Cerebellar cortex (tissue), 1 donor: Measurements from ENCODE around the gene TGFBR3L.
"Not testable (repeated sequence)": the region's sequence is repeated elsewhere in the genome, so short reads cannot be mapped to it uniquely, and the experiment has no call there.

ENCODE experiments used
- DNase-seq: peaks from one replicate; pipeline ENCODE4 v3.0.0-alpha.2; 2015; ENCODE audit warnings: low spot score

TGFBR3L gene

DNA sequence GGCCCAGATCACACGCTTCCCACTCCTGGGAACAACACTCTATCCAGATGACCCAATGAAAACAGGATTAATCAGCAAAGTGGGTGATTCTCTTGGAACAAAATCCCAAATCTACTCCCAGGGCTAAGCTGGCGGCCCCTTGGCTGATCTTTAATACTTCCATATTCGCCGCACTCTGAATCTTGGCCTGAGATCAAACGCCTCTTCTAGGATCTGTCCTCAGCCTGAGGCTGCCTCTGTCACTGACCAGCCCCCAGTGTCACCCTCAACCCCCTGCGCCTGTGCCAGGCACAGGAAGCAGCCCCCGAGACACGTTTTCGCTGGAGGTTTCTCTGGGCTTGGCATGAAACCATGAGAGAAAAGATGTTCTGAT, 13.7 kb downstream of the TGFBR3L start:
- no peak for DNase-seq

DNA sequence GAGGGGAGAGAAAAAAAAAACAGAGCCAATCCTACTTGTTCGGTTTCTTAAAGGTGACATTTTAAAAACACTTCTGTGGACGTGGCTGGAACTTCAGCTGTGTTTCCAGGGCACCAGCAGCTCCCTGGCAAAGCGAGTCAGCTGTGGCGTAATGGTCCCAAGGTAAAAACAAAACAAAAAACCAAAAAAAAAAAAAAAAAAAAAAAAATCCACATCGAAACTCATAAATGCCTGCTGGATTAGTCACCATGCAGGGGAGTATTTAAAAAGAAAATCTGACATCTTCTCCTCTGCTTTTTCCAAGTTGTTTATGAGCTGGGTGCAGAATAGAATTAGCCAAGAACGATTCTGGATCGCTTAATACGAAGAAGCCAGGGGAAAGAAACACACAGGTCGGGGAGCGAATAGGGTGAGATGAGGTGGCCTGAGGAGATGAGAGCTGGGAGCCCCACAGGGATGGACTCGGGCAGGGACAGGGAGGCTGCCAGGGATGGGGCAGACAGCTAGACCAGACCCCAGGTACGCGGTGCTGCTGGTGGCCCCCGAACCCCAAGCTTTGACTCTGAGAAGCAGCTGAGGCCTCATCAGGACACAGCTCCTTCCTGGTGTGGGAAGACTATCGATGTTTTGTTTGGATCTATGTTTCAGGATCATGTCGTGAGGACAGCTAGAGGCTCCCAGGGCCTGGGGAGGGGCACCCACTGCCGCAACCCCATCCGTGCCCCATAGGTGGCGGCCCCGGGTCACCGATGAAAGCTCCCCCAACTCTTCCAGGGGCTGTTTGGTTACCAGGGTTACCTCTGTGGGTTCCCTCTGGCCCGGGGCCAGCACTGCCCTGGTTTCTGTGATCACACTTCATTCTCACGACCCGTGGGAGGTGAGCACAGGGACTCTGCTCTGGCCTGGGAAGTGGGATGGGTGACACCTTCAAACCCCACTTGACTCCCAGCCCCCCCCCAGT, 14.4 kb downstream of the TGFBR3L start:
- no peak for DNase-seq

DNA sequence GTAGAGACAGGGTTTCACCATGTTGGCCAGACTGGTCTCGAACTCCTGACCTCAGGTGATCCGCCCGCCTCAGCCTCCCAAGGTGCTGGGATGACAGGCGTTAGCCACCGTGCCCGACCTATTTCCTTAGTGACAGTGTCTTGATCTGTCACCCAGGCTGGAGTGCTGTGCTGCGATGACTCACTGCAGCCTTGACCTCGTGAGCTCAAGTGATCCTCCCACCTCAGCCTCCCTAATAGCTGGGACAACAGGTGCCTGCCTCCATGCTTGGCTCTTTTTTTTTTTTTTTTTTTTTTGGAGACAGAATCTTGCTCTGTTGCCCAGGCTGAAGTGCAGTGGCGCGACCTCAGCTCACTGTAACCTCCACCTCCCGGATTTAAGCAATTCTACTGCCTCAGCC, 15.4 kb downstream of the TGFBR3L start:
- DNase-seq: not testable (repeated sequence)

DNA sequence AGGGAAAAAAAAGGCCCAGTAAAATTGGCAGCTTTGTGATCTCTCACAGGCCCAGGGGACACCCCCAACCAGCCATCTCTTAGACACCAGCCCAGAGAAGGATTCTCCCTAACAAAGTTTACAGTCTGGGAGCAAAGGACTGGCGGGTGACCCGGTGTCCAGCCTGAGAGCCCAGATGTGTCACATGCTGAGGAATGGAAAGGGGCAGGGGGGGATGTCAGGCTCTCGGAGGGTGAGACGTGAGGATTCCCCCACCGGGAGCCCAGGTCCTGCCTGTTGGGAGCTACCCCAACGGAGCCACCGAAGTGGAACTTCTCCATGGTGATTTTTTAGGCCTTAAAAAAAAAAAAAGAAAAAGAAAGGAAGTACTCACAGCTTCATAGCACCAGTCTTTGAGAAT, 16.1 kb downstream of the TGFBR3L start:
- no peak for DNase-seq

DNA sequence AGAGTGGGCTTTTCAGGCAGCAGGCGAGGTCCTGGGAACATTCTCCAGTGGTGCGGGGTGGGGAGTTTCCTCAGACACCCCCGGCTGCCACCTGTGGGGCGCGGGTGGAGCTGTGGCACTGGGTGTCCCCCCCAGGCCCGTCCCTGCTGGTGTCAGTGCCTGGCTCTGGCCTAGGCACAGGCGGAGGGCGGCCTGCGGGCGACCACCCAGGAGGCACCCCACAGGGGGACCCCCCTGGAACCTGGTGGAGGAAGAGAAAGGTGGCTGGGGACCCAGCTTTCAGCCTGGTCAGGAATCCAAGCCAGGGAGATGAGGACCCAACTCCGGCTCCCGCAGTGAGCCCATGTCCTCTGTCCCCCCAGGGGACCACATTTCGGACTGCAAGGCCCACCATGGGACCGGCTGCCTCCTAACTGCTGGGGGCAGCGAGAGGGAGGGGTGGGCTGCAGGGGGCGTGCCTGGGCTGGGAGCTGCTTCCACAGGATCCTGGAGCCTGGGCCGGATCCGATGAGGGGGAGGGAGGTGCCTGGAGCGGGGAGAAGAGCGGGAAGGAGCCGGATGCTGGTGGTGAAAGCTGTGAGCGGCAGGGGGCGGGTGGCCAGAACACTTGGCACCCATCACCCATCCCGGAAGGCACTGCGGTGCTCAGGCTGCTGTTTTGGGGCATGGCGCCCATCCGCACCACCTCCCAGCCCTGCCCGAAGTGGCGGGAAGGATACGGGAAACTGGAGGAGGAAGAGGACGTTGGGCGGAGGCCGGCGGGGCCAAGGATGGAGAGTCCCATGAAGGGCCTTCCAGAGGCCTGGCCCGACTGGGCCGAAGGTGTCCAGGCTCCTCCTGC, 16.8 kb downstream of the TGFBR3L start:
- DNase-seq: no peak

DNA sequence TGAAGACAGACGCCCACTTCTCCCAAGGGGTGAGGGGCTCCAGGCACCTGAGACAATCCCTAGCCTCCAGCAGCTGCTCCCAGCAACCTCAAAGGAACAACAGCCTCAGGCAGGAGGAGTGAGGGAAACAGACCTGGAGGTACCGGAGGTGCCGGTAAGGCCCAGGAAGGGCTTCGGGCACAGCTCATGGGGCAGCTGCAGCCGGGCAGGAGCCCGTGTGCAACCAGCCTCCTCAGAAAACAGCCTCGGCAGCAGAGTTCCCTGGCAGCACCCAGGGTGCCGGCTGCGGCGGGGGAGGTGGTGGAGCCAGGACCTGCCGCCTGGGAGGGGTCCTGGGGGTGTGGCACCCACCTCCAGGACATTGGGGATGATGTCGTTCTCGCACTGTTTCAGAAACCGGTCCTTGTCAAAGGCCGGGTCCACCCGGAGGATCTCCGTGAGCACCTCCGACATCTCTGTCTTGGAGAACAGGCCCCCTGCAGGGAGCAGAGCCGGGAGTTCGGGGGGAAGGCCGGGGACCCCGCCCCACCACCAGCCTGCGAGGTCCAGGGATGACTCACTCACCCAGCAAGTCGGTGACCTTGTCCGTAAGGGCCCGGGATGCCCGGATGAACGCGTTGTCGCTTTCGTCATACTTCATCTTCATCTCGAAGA, 17.8 kb downstream of the TGFBR3L start:
- DNase-seq: no peak

DNA sequence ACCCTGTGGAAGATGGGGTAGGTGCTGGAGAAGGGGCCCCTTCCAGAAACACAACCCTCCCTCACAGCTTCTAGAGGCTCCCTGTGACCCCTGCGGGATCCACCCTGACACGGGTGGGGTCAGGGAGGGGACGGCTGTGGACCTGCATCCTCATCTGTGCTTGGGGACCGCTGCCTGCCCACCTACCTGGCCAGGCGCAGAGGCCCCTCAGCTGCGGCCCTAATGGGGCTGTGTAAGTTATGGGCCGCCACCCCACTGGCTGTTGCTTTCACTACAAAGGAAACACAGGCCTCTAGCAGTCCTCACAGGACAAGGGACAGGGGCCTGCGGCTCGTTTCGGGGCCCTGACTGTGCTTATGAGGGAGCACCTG, 18.3 kb downstream of the TGFBR3L start:
- no peak for DNase-seq

DNA sequence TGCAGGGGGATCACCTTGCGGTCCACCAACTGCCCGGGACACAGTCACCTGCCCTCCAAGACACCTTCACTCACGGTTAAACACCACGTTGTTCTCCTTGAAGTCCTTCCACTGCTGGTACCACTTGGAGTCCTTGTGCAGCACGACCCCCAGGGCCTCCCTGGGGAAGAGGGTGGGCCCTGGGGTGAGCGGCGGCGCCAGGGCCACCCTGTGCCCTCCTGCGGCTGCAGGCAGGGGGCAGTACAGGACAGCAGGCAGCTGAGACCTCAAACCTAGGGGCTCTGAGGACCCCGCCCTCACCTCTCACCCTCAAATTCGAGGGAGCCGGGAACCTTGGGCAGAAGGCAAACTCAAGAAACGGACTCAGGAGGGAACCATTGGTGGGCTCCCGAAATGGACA, 18.8 kb downstream of the TGFBR3L start:
- DNase-seq: no peak

DNA sequence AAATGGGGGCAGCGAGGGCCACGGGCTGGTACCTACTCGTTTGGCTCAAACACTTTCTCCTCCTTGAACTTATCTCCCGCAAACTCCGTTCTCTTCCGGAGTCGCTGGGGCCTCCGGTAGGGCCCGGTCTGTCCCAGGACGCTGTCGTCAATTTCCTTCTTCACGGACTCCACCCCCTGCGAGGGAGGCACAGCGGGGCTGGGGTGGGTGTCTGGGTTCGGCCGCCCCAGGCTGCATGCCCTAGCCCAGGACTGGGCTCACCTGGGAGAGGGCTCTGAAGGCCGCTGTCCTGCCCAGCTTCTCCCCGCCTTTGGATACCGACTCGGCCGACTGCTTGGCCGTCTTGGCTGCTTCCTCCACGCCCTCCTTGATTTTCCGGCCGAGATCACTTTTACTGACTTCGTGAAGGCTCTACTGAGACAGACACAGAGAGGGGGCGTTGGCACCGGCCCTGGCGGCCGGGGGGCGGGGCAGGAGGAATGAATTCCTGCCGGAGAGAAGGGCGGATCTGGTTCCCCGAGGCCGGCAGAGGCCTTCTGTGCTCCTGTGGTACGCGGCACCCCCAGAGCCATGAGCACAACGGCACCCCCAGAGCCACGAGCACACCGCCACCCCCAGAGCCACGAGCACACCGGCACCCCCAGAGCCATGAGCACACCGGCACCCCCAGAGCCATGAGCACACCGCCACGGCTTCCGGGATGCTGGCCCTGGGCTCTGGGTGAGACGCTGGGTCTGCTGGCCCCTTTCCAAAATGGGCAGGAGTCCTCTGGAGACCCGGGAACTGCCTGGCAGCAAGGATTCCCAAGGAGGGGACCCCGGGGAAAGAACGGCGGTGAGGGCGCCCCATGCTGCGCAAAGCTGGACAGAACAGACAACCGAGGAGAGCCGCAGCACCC, 19.4 kb downstream of the TGFBR3L start:
- DNase-seq: no peak

DNA sequence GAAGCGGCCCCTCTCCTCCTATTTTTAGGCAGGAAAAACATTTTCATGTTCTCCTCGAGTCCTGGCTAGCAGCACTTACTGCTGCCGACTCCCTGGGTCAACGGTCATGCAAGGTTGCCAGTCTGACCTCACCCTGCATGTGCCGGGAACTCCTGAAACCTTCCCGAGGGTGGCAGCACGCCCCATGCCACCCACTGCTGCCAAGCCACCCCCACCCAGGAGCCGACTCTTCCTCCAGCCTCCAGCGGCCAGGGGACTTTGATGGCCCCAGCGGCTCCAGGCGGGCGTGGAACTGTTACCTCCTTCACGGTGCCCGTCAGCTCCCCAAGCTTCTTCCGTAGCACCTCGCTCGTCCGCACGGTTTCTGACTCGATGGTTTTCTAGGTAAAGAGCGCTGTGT, 20.1 kb downstream of the TGFBR3L start:
- no peak for DNase-seq

DNA sequence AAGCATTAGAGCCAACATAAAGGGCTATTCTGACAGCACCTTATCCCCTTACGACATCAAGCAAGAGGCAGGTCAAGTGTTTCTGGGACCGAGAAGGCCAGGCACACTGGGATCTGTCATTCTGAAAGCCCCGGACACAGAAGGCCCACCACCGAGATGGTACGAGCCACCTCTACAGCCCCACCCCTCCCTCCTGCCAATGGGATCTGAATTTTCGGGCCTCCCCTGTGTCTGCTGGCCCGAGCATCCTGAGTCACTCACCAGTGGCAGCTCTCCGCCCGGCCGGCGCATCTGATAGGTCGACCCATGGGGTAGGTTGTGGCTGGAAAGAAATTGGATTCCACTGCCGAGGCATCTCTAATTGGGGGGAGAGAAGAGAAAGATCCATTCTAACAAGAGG, 26.2 kb downstream of the TGFBR3L start:
- DNase-seq: no peak

DNA sequence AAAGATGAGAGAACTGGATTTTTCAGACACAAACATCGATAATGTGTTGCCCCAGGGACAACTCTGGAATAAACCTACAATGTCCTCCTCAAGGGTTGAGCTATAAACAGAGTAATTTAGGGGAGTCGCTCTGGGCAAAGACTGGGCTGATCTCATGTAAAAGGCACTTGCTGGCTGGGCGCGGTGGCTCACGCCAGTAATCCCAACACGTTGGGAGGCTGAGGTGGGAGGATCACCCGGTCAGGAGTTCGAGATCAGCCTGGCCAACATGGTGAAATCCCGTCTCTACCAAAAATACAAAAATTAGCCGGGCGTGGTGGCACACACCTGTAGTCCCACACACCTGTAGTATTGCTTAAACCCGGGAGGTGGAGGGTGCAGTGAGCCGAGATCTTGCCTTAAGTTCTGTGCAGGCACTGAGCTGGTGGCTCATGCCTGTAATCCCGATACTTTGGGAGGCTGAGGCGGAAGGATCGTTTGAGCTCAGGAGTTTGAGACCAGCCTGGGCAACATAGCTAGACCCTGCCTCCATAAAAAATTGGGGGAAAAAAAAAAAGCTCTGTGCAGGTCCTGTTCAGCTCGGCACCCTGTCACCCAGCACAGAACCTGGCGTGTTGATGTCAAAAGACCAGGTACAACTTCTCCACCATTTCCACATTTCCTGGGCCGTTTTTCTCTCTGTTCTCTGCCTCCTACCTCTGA, 27.4 kb downstream of the TGFBR3L start:
- no peak for DNase-seq

DNA sequence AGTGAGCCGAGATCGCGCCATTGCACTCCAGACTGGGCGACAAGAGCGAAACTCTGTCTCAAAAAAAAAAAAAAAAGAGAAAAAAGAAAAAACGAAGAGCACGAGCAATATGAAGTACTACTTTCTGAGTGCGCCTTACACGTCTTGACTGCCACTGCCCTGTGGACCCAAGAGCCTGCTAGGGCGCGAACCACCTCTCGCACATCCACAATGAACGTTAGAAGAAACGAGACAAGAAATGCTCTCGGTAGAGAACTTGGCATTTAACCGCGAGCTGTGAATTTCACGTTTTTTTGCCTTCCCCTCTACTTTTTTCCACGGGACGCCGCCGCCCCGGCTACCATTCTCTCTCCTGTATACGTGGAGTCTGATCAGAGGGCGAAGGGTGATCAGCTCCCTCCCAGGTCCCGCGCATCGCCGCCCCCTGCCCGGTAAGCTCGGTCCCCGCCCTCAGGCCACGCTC, 28.4 kb downstream of the TGFBR3L start:
- DNase-seq: no peak

DNA sequence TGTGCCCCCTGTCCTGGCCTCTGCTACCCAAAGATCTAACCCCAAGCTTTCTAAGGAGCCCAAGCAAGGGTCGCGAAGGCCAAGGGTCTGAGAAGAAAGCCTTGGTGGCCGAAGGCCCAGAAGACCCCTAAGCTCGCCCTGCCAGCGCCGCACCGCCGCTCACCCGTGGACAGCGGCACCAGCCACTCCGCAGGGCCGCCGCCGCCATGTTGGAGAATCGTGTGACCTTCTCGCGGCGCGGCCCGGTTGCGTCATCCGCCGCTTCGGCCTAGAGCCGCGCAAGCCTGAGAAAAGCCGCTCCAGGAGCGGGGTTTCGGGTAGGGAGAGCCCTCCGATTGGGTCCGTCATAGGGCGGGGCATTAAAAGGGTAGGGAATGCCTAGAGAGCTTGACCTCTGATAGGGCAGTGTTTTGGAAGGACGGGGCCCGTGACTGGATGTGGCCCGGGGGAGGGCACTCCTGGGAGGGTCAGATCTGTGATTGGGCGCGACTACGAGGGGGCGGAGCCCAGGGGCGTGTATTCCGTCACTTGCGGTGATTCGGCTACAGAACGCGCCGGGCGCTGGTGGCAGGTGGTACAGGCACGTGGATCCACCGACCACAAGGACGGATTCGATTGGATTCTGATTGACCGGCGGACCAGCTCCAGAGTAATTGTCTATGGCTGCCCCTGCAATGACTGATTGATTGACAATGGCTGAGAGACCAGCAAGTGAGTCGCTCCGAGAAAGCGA, 29.0 kb downstream of the TGFBR3L start, which contains the start of gene TIMM44:
Gene TIMM44 (minus strand): TSS at position 223 of the 733 bp plus-strand sequence. CDS start 15 bp downstream, at position 208.
- DNase-seq: peak; percentile 100

DNA sequence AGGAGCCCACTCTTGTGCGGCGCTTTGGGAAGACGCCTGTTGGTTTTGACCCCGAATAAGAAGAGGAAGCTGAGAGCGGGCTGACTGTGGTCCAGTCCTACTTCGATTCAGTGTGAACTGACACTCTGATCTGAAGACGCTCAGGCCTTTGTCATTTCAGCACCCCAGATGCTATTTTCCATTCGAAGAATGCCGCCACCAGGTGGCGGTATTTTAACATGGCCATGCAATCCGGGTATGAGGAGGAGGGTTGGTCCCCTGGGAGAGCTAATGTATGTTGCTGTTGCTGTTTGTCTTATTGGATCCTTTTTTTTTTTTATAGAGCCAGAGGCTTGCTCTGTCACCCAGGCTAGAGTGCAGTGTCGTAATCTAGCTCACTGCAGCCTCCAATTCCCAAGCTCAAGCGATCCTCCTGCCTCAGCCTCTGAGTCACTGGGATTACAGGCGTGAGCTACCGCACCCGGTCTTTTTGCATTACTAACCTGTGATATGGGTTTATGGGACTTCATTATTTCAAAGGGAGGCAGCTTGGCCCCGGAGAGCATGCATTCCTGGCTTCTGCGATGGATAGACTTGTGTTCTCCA, 29.6 kb downstream of the TGFBR3L start:
- peak; percentile 94 for DNase-seq

DNA sequence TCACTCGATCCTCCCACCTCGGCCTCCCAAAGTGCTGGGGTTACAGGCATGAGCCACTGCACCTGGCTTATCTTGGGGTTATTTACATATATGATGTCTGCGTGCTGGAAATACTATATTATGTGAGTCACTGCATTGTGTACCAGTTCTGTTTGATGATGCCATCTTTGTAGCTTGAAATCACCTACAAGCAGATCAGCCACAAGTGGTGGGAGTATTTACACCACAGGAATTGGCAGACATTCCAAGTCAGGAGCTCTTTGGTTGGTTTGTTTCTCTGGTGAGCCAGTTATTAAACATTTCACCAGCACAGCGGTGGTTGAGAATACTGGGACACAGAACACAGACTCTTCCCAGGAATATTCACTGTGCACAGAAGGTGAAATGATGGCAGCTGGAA, 33.3 kb downstream of the TGFBR3L start:
- no peak for DNase-seq

DNA sequence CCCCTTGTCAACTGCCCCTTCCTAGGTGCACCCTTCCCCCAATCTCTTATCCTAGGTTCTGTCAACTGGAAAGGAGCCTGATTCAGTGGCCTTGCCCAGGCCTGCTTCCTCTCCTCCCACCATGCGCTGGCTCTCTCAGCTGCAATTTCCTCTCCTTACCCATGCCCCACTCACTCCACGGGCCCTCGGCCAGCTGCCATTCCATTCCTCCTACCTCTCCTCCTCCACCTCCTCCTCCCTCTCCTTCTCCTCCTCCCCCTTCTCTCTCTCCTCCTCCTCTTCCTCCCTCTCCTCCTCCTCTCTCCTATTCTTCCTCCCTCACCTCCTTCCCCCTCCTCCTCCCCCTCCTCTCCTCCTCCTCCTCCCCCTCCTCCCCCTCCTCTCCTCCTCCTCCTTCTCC, 38.4 kb downstream of the TGFBR3L start:
- DNase-seq: peak; percentile 78

DNA sequence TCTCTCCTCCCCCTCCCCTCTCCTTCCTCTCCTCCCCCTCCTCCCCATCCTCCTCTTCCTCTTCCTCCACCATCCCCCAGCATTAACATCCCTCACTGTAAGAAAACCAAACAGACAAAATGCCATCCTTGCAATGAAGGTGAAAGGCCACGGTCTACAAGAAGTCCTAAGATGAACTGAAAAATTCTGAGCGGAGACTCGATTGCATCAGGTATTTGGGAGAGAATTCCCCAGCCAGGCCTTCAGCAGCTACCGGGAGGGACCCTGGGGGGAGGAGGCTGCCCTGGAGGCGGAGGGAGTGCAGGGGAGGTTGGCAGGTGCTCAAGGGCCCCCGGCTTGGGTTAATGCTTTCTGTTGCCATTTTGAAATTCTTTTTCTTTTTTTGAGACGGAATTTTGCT, 38.9 kb downstream of the TGFBR3L start:
- DNase-seq: no peak

DNA sequence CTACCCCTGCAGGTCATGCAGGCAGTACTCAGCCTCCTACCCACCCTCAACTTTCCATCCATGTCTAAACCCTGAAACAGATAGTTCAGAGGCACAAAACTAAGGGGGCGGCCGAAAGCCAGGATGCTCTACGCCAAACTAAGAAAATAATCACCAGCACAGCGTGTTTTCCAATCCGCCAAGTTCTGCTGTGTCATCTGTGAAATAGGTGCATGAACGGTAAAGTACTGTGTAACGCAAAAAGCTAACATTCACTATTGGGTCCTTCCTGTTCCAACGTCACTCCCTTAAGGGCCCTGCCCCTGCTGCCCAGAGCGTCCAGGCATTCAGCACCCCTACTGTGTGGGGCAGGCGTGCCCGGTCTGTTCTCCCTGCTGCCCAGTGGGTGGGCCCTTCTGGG, 41.1 kb downstream of the TGFBR3L start:
- DNase-seq: no peak

DNA sequence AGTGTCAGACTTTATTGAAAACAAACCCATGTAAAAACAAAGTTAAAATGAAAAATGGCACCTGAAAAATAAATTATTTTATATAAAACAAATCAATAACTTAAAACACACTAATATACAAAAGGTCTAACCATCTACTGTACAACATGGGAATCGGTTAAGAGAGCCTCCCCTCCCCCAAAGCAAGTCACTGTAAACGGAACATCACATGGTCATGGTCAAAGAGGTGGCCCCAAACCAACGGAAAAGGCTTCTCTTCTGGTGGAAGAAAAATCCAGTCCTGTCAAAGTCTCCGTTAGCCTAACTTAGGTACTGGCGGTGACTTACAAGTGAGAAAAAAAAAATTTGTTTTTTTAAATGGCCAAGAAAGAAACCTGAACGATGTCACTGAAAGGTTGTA, 44.6 kb downstream of the TGFBR3L start:
- no peak for DNase-seq
